Stimulated activated CD4-positive, alpha-beta T cell treated with anti-CD3 and anti-CD28 coated beads, Interleukin-1b, Interleukin-23, amount 100 ng/mL, for 48 hours (primary cell): Measurements from ENCODE around the gene CDYL2.

Experiments
- DNase-seq: peaks from one replicate; pipeline ENCODE4 v3.0.0-alpha.2; 2020

Gene CDYL2

GRCh38 chr16:80618862-80619648, 185.3 kb downstream of the CDYL2 start:
- DNase-seq, result no peak

- DNase-seq, result no peak
Observed at GRCh38 chr16:80616362-80616761, 188.0 kb downstream of the CDYL2 start.

GRCh38 chr16:80615735-80616134, 188.7 kb downstream of the CDYL2 start:
- DNase-seq, result no peak

GRCh38 chr16:80614908-80615671, 189.3 kb downstream of the CDYL2 start:
- DNase-seq, result no peak

GRCh38 chr16:80612461-80613017, 191.9 kb downstream of the CDYL2 start:
- no peak for DNase-seq

- no peak for DNase-seq
Observed at GRCh38 chr16:80611930-80612327, 192.5 kb downstream of the CDYL2 start.

GRCh38 chr16:80611171-80611929, 193.0 kb downstream of the CDYL2 start:
- DNase-seq, result no peak

- no peak for DNase-seq
Observed at GRCh38 chr16:80610481-80611156, 193.8 kb downstream of the CDYL2 start.

- DNase-seq, result no peak
Observed at GRCh38 chr16:80608946-80609345, 195.5 kb downstream of the CDYL2 start.

GRCh38 chr16:80607204-80607603, 197.2 kb downstream of the CDYL2 start:
- no peak for DNase-seq

- DNase-seq, result no peak
Observed at GRCh38 chr16:80606221-80606766, 198.1 kb downstream of the CDYL2 start.

- DNase-seq, result peak; percentile 27
Observed at GRCh38 chr16:80604600-80605355, 199.6 kb downstream of the CDYL2 start.

GRCh38 chr16:80602894-80603293, 201.5 kb downstream of the CDYL2 start:
- DNase-seq, result no peak

GRCh38 chr16:80601182-80601581, 203.2 kb downstream of the CDYL2 start:
- no peak for DNase-seq

GRCh38 chr16:80599466-80599865, 204.9 kb downstream of the CDYL2 start:
- no peak for DNase-seq

GRCh38 chr16:80596507-80597207, 207.7 kb downstream of the CDYL2 start:
- DNase-seq, result no peak

- no peak for DNase-seq
Observed at GRCh38 chr16:80594756-80595155, 209.6 kb downstream of the CDYL2 start.

GRCh38 chr16:80592273-80592672, 212.1 kb downstream of the CDYL2 start:
- DNase-seq, result no peak

- no peak for DNase-seq
Observed at GRCh38 chr16:80591071-80591915, 213.1 kb downstream of the CDYL2 start.

GRCh38 chr16:80587071-80587470, 217.3 kb downstream of the CDYL2 start:
- DNase-seq, result no peak
